Uterus (tissue), 2 donors: ENCODE results near the gene BCAS3.

Experiments used
- POLR2A ChIP-seq, 2 donors: fragments of 450-650 bp; IDR thresholded peaks; one replicate each; pipeline ENCODE4 v1.6.1; 2016; ENCODE audit warnings: antibody characterized with exemption in 2 of 2, mild to moderate bottlenecking in 1 of 2, moderate library complexity in 1 of 2
- TF ChIP-seq, protein P1 (sequence below), 4 experiments: fragments of 200-600 bp in 2 of 4; fragments of 450-650 bp in 2 of 4; sonication (generic) in 2 of 4; IDR thresholded peaks; one replicate each; pipeline ENCODE4 v1.5.1; 2016 to 2019; ENCODE audit warnings: antibody characterized with exemption in 4 of 4, mild to moderate bottlenecking in 2 of 4, moderate library complexity in 1 of 4

- TF ChIP-seq, protein P1, sequence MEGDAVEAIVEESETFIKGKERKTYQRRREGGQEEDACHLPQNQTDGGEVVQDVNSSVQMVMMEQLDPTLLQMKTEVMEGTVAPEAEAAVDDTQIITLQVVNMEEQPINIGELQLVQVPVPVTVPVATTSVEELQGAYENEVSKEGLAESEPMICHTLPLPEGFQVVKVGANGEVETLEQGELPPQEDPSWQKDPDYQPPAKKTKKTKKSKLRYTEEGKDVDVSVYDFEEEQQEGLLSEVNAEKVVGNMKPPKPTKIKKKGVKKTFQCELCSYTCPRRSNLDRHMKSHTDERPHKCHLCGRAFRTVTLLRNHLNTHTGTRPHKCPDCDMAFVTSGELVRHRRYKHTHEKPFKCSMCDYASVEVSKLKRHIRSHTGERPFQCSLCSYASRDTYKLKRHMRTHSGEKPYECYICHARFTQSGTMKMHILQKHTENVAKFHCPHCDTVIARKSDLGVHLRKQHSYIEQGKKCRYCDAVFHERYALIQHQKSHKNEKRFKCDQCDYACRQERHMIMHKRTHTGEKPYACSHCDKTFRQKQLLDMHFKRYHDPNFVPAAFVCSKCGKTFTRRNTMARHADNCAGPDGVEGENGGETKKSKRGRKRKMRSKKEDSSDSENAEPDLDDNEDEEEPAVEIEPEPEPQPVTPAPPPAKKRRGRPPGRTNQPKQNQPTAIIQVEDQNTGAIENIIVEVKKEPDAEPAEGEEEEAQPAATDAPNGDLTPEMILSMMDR (IDR thresholded peaks at IDR 0.05): no peak
- TF ChIP-seq POLR2A (IDR thresholded peaks at IDR 0.05): no peak
These were observed 546.1 kb downstream of the BCAS3 start for GRCh38 chr17:61223725-61224124.
